Activated CD8-positive, alpha-beta T cell treated with anti-CD3 and anti-CD28 coated beads, Interleukin-2, amount 10 ng/mL, durations not matched to agents 7 days and 5 days (primary cell): ENCODE data around the gene DAO. TPM values are rescaled to one million over a fixed set of nuclear protein-coding genes. Genes with fewer than 3 reads are reported as not detected.

ENCODE experiments used
- ATAC-seq: fragments of 150-1000 bp; cut with Tn5 transposase; one replicate; pipeline ENCODE4 v1.10.0; 2021; ENCODE audit warnings: moderate library complexity
- CTCF ChIA-PET: fragments of 350-600 bp; sonication (Branson Sonifier 250); formaldehyde crosslinking; loops from one replicate; lab custom pipeline; 2021; ENCODE audit warnings: antibody characterized with exemption; lab: Charles Lee
- POLR2A ChIA-PET: fragments of 350-600 bp; sonication (Branson Sonifier 250); formaldehyde crosslinking; loops from one replicate; lab custom pipeline; 2021; ENCODE audit warnings: antibody characterized with exemption; lab: Charles Lee
- DNase-seq: peaks from one replicate; pipeline ENCODE4 v3.0.0-alpha.2; 2020
- H3K27ac Mint-ChIP-seq: one replicate; pipeline ENCODE4 v1.8.0; 2021; ENCODE audit warnings: mild to moderate bottlenecking, mixed read lengths
- H3K27me3 Mint-ChIP-seq: one replicate; pipeline ENCODE4 v1.8.0; 2021; ENCODE audit warnings: low read depth, mixed read lengths
- H3K36me3 Mint-ChIP-seq: one replicate; pipeline ENCODE4 v1.8.0; 2021; ENCODE audit warnings: low read depth, mixed read lengths
- H3K4me1 Mint-ChIP-seq: one replicate; pipeline ENCODE4 v1.8.0; 2021; ENCODE audit warnings: low read depth, mixed read lengths
- H3K4me3 Mint-ChIP-seq: one replicate; pipeline ENCODE4 v1.8.0; 2021; ENCODE audit warnings: mild to moderate bottlenecking, mixed read lengths
- H3K9me3 Mint-ChIP-seq: one replicate; pipeline ENCODE4 v1.8.0; 2022; ENCODE audit warnings: mixed read lengths; ENCODE audit not compliant: insufficient read depth
- total RNA-seq, 2 experiments: library from RNA; stranded (reverse); gene quantifications; one replicate each; pipeline ENCODE4 v1.2.3, GENCODE V29; 2021

The DAO gene
- total RNA-seq, 2 experiments from 2014 or later = not detected

DNA sequence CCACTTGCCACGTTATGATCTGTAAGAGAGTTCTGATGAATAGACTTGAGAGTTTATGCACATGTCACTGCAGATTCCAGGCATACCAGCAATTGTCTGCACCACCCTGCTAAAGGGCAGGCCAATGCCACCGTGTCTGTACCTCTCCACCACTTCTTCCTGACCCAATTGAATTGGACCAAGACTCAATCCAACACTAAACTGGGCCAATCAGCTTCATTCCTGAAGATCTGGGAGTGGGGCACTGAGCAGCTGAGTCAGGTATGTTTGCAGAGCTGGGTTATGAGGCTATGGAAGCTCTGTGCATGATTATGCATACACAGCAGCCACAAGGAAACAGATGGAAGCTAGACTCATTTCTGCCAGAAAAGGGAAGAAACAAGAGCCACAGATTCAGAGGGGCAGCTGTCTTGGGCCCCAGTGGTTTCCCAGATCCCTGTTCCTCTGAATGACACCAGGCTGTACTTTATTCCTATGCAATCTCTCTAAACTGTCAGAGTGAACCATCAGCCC is 28.0 kb downstream of the DAO start:
- ChIA-PET POLR2A (no interaction called here), CTCF (interaction anchor here (0.6 kb wide), 1 partner anchor 356 kb away, joined by 3 read pairs; no protein-coding TSS in a partner anchor)
- peaks cover 14% of the 10 kb centered on the region for H3K27me3 Mint-ChIP-seq
- H3K4me1 Mint-ChIP-seq = no peaks in the 10 kb centered on the region
- no peaks in the 10 kb centered on the region for H3K9me3 Mint-ChIP-seq
- no peak for DNase-seq
- no peak overlapping the region for H3K4me3 Mint-ChIP-seq
- no peak overlapping the region for H3K27ac Mint-ChIP-seq
- no peak for ATAC-seq
- no peaks in the 10 kb centered on the region for H3K36me3 Mint-ChIP-seq

DNA sequence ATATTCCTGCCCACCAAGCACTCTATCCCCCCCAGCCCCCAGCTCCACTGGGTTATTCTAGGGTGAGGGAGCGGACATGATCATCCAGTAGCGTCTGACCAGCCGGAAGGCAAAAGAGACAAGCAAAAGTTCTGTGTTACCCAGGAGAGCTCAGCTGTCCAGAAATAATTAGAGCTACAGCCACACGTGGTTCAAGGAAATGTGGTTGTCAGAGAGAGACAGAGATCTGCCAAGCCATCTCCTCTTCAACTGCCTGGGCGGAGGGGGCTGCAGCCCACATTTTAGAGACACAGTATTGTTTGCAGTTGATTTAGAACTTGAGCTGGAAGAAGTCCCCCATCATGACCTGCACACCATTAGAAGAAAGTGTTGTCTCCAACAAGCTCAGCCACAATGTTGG is 30.4 kb downstream of the DAO start:
- no peak for DNase-seq
- no peak for ATAC-seq
- no peaks in the 10 kb centered on the region for H3K36me3 Mint-ChIP-seq
- H3K27me3 Mint-ChIP-seq = peaks cover 14% of the 10 kb centered on the region
- H3K9me3 Mint-ChIP-seq = no peaks in the 10 kb centered on the region
- no peak overlapping the region for H3K27ac Mint-ChIP-seq
- H3K4me3 Mint-ChIP-seq = no peak overlapping the region
- no peaks in the 10 kb centered on the region for H3K4me1 Mint-ChIP-seq
- POLR2A ChIA-PET = no interaction called here
- CTCF ChIA-PET = interaction anchor here (0.8 kb wide), 1 partner anchor 283 kb away, joined by 3 read pairs; no protein-coding TSS in a partner anchor

DNA sequence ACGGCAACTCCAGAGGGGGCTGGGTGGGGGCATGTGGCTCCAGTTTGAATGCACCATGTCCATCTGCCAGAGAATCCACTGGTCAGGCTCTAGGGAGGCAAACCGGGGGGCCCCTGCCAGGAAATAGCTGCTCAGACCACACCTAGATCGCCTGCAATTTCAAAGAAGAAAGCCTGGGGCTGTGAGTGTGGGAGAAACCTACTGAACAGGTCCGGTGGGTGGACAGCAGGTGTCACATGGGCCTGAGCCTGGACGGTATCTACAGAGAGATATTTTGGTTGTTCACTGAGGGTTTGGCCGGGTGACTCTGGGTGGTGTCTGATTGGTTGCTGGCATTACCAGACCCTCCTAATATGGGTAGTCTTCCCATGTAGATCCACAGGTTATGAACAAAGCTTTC is 32.0 kb downstream of the DAO start:
- DNase-seq = no peak
- no peak overlapping the region for H3K27ac Mint-ChIP-seq
- no peaks in the 10 kb centered on the region for H3K9me3 Mint-ChIP-seq
- no peaks in the 10 kb centered on the region for H3K36me3 Mint-ChIP-seq
- POLR2A ChIA-PET = no interaction called here
- ATAC-seq = no peak
- no peak overlapping the region for H3K4me3 Mint-ChIP-seq
- H3K4me1 Mint-ChIP-seq = no peaks in the 10 kb centered on the region
- CTCF ChIA-PET = no interaction called here
- H3K27me3 Mint-ChIP-seq = peaks cover 9% of the 10 kb centered on the region

DNA sequence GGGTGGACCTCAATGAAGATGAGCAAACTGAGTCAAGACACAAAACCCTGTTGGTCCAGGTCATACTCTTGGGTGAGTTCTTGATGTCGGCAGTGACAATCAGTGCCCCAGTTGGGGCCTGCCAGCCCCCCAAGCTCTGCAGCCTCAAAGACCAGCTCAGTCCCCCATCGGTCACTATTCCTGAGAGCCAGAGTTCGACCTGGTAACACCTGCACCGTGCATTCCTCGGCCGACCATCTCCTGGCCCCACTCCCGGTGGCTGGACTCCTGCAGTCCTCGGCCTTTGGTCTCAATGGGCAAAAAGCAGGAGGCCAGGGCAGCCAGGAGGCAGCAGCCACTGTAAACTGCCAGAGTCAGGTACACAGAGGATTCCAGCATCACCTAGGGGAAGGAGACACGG is 32.5 kb downstream of the DAO start:
- no peaks in the 10 kb centered on the region for H3K36me3 Mint-ChIP-seq
- H3K9me3 Mint-ChIP-seq = no peaks in the 10 kb centered on the region
- ChIA-PET POLR2A (no interaction called here), CTCF (no interaction called here)
- no peaks in the 10 kb centered on the region for H3K4me1 Mint-ChIP-seq
- ATAC-seq (no peak), DNase-seq (no peak)
- peaks cover 6% of the 10 kb centered on the region for H3K27me3 Mint-ChIP-seq
- H3K27ac Mint-ChIP-seq = no peak overlapping the region
- no peak overlapping the region for H3K4me3 Mint-ChIP-seq

- CTCF ChIA-PET = no interaction called here
- Mint-ChIP-seq H3K36me3 (no peaks in the 10 kb centered on the region), H3K4me1 (no peaks in the 10 kb centered on the region), H3K4me3 (no peak overlapping the region), H3K27ac (no peak overlapping the region), H3K27me3 (peaks cover 4% of the 10 kb centered on the region), H3K9me3 (no peaks in the 10 kb centered on the region)
- POLR2A ChIA-PET = no interaction called here
- no peak for DNase-seq
- ATAC-seq = no peak
Observed at GRCh38 chr12:108914121-108914531, 34.2 kb downstream of the DAO start.

GRCh38 chr12:108915632-108916133 is 35.8 kb downstream of the DAO start:
- ATAC-seq (no peak), DNase-seq (no peak)
- CTCF ChIA-PET = no interaction called here
- Mint-ChIP-seq H3K36me3 (no peaks in the 10 kb centered on the region), H3K27ac (no peak overlapping the region), H3K27me3 (peaks cover 4% of the 10 kb centered on the region), H3K4me3 (no peak overlapping the region), H3K9me3 (no peaks in the 10 kb centered on the region), H3K4me1 (no peaks in the 10 kb centered on the region)
- POLR2A ChIA-PET = no interaction called here

DNA sequence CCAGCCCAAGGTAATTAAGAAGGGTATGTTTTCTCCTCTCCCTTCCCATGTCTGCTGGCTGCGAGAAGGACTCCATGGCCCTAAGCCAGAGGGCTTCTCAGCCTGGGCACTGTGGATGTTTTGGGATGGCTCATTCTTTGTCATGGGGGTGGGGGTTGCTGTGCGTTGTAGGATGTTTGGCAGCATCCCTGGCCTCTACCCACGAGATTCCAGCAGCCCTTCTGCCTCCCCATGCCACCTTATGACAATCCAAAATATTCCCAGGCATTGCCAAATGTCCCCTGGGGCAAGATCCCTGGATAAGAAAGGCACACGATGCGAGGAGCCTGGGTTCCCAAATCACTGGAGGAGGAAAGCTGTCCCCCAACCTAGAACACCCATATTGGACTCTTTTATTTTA is 36.4 kb downstream of the DAO start:
- H3K27me3 Mint-ChIP-seq = peaks cover 7% of the 10 kb centered on the region
- H3K4me3 Mint-ChIP-seq = no peak overlapping the region
- no peak overlapping the region for H3K27ac Mint-ChIP-seq
- ATAC-seq (no peak), DNase-seq (no peak)
- no peaks in the 10 kb centered on the region for H3K36me3 Mint-ChIP-seq
- H3K9me3 Mint-ChIP-seq = no peaks in the 10 kb centered on the region
- ChIA-PET CTCF (no interaction called here), POLR2A (no interaction called here)
- H3K4me1 Mint-ChIP-seq = no peaks in the 10 kb centered on the region

DNA sequence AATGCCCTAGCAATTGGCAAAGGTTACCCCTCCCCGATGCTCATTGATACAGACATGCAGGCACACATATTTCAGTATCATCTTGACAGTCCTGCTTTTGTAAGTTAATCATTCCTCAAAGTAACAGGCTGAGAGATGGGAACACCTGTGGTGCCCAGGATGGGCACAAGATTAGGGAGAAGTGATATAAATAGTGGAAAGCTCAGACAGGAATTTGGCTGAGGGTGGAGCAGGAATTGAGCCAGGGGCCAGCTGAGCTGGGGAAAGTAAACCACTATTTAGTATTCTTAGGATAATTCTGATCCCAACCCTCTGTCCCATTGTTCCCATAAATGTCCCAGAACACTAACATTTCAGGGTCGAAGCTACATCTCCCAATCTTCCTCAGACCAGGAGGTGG is 38.3 kb downstream of the DAO start:
- CTCF ChIA-PET = no interaction called here
- no peak overlapping the region for H3K4me3 Mint-ChIP-seq

DNA sequence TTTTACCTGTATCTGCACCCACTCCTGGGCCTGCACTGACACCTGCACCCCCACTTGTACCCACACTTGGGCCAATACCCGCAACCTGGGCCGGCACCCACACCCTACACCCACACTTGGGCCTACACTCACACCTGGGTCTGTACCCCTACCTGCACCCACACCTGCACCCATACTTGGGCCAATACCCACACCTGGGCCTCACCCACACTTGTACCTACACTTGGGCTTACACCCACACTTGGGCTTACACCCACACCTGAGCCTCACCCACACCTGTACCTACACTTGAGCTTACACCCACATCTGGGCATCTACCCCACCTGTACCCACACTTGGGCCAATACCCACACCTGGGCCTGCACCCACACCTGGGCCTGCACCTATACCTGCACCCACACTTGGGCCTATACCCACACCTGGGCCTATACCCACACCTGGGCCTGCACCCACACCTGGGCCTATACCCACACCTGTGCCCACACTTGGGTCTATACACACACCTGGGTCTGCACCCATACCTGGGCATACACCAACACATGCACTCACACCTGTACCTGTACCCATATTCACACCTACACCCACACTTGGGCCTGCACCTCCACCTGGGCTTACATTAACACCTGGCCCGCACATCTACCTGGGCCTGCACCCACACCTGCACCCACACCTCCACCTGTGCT is 39.2 kb downstream of the DAO start:
- no peaks in the 10 kb centered on the region for H3K36me3 Mint-ChIP-seq
- DNase-seq (no peak), ATAC-seq (no peak)
- no peak overlapping the region for H3K27ac Mint-ChIP-seq
- H3K4me1 Mint-ChIP-seq = no peaks in the 10 kb centered on the region
- ChIA-PET POLR2A (no interaction called here), CTCF (no interaction called here)
- no peaks in the 10 kb centered on the region for H3K9me3 Mint-ChIP-seq
- no peak overlapping the region for H3K4me3 Mint-ChIP-seq
- peaks cover 7% of the 10 kb centered on the region for H3K27me3 Mint-ChIP-seq

More for the DNA sequence above, 38.3 kb downstream of the DAO start:
- ATAC-seq (no peak), DNase-seq (no peak)
- peaks cover 7% of the 10 kb centered on the region for H3K27me3 Mint-ChIP-seq
- H3K4me1 Mint-ChIP-seq = no peaks in the 10 kb centered on the region
- no peak overlapping the region for H3K27ac Mint-ChIP-seq
- H3K36me3 Mint-ChIP-seq = no peaks in the 10 kb centered on the region
- H3K9me3 Mint-ChIP-seq = no peaks in the 10 kb centered on the region
- POLR2A ChIA-PET = no interaction called here

GRCh38 chr12:108921946-108922345 is 42.1 kb downstream of the DAO start:
- Mint-ChIP-seq H3K9me3 (no peaks in the 10 kb centered on the region), H3K4me1 (no peaks in the 10 kb centered on the region), H3K27ac (no peak overlapping the region), H3K36me3 (no peaks in the 10 kb centered on the region), H3K4me3 (no peak overlapping the region), H3K27me3 (peaks cover 7% of the 10 kb centered on the region)
- ATAC-seq = no peak
- no peak for DNase-seq
- ChIA-PET CTCF (no interaction called here), POLR2A (no interaction called here)

- ChIA-PET POLR2A (no interaction called here), CTCF (no interaction called here)
- Mint-ChIP-seq H3K27ac (no peak overlapping the region), H3K27me3 (peaks cover 7% of the 10 kb centered on the region), H3K4me1 (no peaks in the 10 kb centered on the region), H3K36me3 (no peaks in the 10 kb centered on the region), H3K9me3 (no peaks in the 10 kb centered on the region), H3K4me3 (no peak overlapping the region)
- ATAC-seq (no peak), DNase-seq (no peak)
Observed at GRCh38 chr12:108922918-108923317, 43.0 kb downstream of the DAO start.

- ChIA-PET CTCF (no interaction called here), POLR2A (no interaction called here)
- Mint-ChIP-seq H3K4me3 (no peak overlapping the region), H3K9me3 (no peaks in the 10 kb centered on the region), H3K4me1 (no peaks in the 10 kb centered on the region), H3K36me3 (no peaks in the 10 kb centered on the region), H3K27ac (no peak overlapping the region), H3K27me3 (peaks cover 7% of the 10 kb centered on the region)
- DNase-seq (no peak), ATAC-seq (no peak)
Observed at GRCh38 chr12:108928695-108929094, 48.8 kb downstream of the DAO start.
